ENCODE results near the gene SMIM28. TPM values are rescaled to one million over a fixed set of nuclear protein-coding genes. Genes with fewer than 3 reads are reported as not detected.

Gene SMIM28
- total and polyA plus RNA-seq, 2 of the 4 experiments (the other 2 are of a cell fraction) = not detected

DNA sequence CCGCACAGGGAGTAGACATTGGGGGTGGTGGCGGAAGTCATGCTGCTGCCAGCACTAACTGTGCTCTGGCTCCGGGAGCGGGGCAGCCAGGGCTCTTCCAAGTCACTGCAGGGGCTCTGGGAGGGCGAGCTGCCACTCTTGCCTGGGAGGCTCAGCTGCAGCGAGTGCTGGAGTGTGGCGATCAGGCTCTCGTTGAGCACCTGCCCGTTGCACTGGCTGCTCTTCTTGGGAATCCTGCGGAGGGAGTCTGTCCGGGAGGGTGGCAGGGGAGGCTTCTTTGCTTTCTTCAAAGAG lies 54.3 kb downstream of the SMIM28 start:
- Histone ChIP-seq H4K20me1 (ENCODE audit: insufficient read depth, low read length) (no peaks in the 10 kb centered on the region), H2BK15ac (ENCODE audit: low read depth, low read length) (no peak overlapping the region), H3K56ac (ENCODE audit: extremely low read depth, insufficient read depth, low read length) (no peak overlapping the region), H2AK9ac (replicated peaks; ENCODE audit: low read depth, low read length, poor library complexity) (no peak overlapping the region), H4K8ac (ENCODE audit: low read depth in 2 of 2, low read length in 2 of 2) (no peak overlapping the region), H3K23ac (ENCODE audit: low read depth, low read length) (no peak overlapping the region), H3K14ac (replicated peaks; ENCODE audit: low read depth, low read length) (no peak overlapping the region), H3K4me3 (ENCODE audit: insufficient read depth, low read depth, low read length) (no peak overlapping the region), H4K91ac (ENCODE audit: insufficient read depth, low read depth, low read length) (no peak overlapping the region), H4K5ac (ENCODE audit: low read depth, low read length) (no peak overlapping the region), H3K27me3 (ENCODE audit: control insufficient read depth, insufficient read depth, low read length) (no peaks in the 10 kb centered on the region), H3K9me1 (ENCODE audit: insufficient read depth, low read length) (peaks cover 6% of the 10 kb centered on the region), H3K79me1 (ENCODE audit: low read depth in 1 of 2, low read length in 2 of 2) (no peaks in the 10 kb centered on the region), H3K4ac (ENCODE audit: low read depth, low read length) (no peak overlapping the region), H3K9ac (ENCODE audit: low read depth, low read length) (no peak overlapping the region), H2BK120ac (ENCODE audit: low read depth, low read length) (no peak overlapping the region), H3K4me2 (ENCODE audit: low read depth, low read length) (no peak overlapping the region), H3K36me3 (ENCODE audit: control insufficient read depth, insufficient read depth, low read length) (peaks cover 11% of the 10 kb centered on the region), H3K9me3 (ENCODE audit: control insufficient read depth, insufficient read depth, low read length) (no peaks in the 10 kb centered on the region), H3K4me1 (ENCODE audit: control insufficient read depth, insufficient read depth, low read length) (peaks cover 7% of the 10 kb centered on the region; the same call in 1 of the 2 replicates), H2BK20ac (ENCODE audit: low read depth, low read length) (no peak overlapping the region), H3K27ac (ENCODE audit: insufficient read depth, low read length) (no peak overlapping the region), H2AK5ac (ENCODE audit: low read depth, low read length) (no peak overlapping the region), H2BK5ac (ENCODE audit: low read depth, low read length, poor library complexity, severe bottlenecking) (no peak overlapping the region), H2AFZ (replicated peaks; ENCODE audit: low read length, poor library complexity) (no peak overlapping the region), H3K18ac (ENCODE audit: low read depth, low read length) (no peak overlapping the region)
- ChIA-PET CTCF (no interaction called here), POLR2A (ENCODE audit: unreplicated experiment) (no interaction called here)
- dilution Hi-C loops (cut with HindIII; ENCODE audit: low sequenced_read_pairs, unreplicated experiment) (no loop called here), in situ Hi-C loops (cut with MboI; ENCODE audit: low sequenced_read_pairs) (loop anchor here (5.0 kb wide), 3 partner anchors 80 to 330 kb away; no protein-coding TSS in a partner anchor), intact Hi-C loops (cut with micrococcal nuclease) (no loop called here)
- TF ChIP-seq USF2 (IDR thresholded peaks at IDR 0.05; ENCODE audit: low read depth, low read length) (no peak), RCOR1 (IDR thresholded peaks at IDR 0.05; ENCODE audit: insufficient replicate concordance, low read length) (no peak), BHLHE40 (IDR thresholded peaks at IDR 0.05; ENCODE audit: low read depth, low read length) (no peak)
- no peak for DNase-seq
- WGBS, 2 experiments (ENCODE audit: extremely low coverage in 2 of 2, insufficient read length in 1 of 2) = 98% methylated on average over 4 of the region's 11 CpGs; no CpG with 5 or more reads in 1 of the 2 experiments
- BruUV-seq (replicated peaks) = no TSS peak
- no peak for ATAC-seq (ENCODE audit: low read depth)

Small RNA genes lying within 50 kb of the gene (microRNA-seq; reads per million reads assigned to microRNA genes)
- gene AL031003.1 (ENCODE audit: insufficient read depth, insufficient read length) = not detected

Small RNA genes lying within 50 kb of the gene (small RNA-seq; reads per million reads assigned to genes)
- gene AL031003.1 = 0 reads per million in 5 experiments

Other genes starting within 250 kb of the SMIM28 start
- under 0.01 TPM in 2 replicates for gene ARFGEF3, start 216.0 kb upstream of the SMIM28 start, total RNA-seq (2012; rRNA removed)
- gene ARFGEF3, start 216.0 kb upstream of the SMIM28 start, polyA plus RNA-seq (2012; rRNA removed) = 0.01 and 0.02 TPM in 2 replicates
- gene PBOV1, start 159.4 kb upstream of the SMIM28 start, total RNA-seq (2012; rRNA removed) = not detected in 2 replicates
- gene PBOV1, start 159.4 kb upstream of the SMIM28 start, polyA plus RNA-seq (2012; rRNA removed) = not detected in 2 replicates
- 3.9 and 5.6 TPM in 2 replicates for gene HEBP2, start 26.3 kb downstream of the SMIM28 start, total RNA-seq (2012; rRNA removed)
- gene HEBP2, start 26.3 kb downstream of the SMIM28 start, polyA plus RNA-seq (2012; rRNA removed) = 6.1 and 14.9 TPM in 2 replicates
- gene NHSL1, start 121.6 kb downstream of the SMIM28 start, total RNA-seq (2012; rRNA removed) = 6.9 and 7.2 TPM in 2 replicates
- gene NHSL1, start 121.6 kb downstream of the SMIM28 start, polyA plus RNA-seq (2012; rRNA removed) = 5.6 and 6.0 TPM in 2 replicates